Measurements from ENCODE around the gene RUFY4.

RUFY4 gene

DNA sequence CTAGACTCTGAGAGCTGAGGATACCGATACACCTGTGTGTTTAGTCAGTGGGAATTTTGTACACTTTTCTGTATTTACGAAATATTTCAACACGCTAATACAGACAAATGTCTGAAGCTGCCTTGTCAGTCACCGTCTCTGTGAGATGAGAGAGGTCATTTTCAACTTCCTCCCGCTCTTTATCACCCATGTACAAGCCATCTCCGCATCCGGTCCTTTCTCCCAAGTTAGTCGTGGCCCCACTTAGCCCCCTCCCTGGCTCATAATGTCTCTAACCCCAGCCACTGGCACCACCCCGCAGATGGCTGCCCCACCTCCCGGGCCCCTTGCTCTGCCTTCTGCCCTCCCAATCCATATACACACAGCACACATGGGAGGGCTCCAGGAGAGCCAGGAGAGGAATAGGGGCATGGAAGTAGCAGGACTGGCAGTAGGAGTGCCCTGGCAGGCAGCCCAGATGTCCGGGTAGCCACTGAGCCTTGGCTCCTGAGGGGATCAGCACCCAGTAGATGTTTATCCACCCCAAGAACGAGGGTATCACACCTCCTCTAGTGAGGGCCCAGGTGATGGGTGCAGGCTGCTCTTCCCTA is 2.0 kb upstream of the RUFY4 start:
- Histone ChIP-seq H4K8ac (ENCODE audit: low read depth, low read length) (no peak overlapping the region), H3K4me2 (ENCODE audit: low read length) (no peak overlapping the region), H3K14ac (ENCODE audit: low read length) (no peak overlapping the region), H3K36me3 (ENCODE audit: control insufficient read depth in 1 of 2, insufficient read depth in 2 of 2, low read length in 2 of 2) (no peaks in the 10 kb centered on the region), H3K4me3 (ENCODE audit: low read depth, low read length) (no peak overlapping the region), H4K91ac (ENCODE audit: low read depth, low read length) (no peak overlapping the region), H2BK5ac (ENCODE audit: low read depth, low read length, poor library complexity) (no peak overlapping the region), H2BK12ac (ENCODE audit: low read length) (no peak overlapping the region), H3K18ac (ENCODE audit: low read length) (no peak overlapping the region), H3K9ac (ENCODE audit: low read length) (no peak overlapping the region), H3K9me3 (ENCODE audit: insufficient read depth, low read depth, low read length) (peaks cover 2% of the 10 kb centered on the region), H2AFZ (ENCODE audit: insufficient read depth, low read length, poor library complexity) (no peak overlapping the region), H3K4ac (ENCODE audit: low read depth, low read length) (no peak overlapping the region), H4K12ac (ENCODE audit: low read depth, low read length) (no peak overlapping the region), H3K79me1 (ENCODE audit: low read length) (no peaks in the 10 kb centered on the region), H3K27ac (ENCODE audit: low read depth, low read length) (no peak overlapping the region), H3K4me1 (ENCODE audit: control insufficient read depth in 1 of 2, insufficient read depth in 2 of 2, low read length in 2 of 2) (no peaks in the 10 kb centered on the region), H2AK5ac (ENCODE audit: low read length) (no peak overlapping the region), H3K23ac (ENCODE audit: low read length) (no peak overlapping the region), H3K27me3 (ENCODE audit: insufficient read depth, low read length) (no peaks in the 10 kb centered on the region), H3K79me2 (ENCODE audit: control insufficient read depth, insufficient read depth, low read length, poor library complexity) (no peaks in the 10 kb centered on the region), H2BK120ac (ENCODE audit: insufficient read depth, low read length, poor library complexity) (no peak overlapping the region)
- DNase-seq: no peak
- WGBS (ENCODE audit: extremely low coverage, insufficient coverage, insufficient read length): no CpG with 5 or more reads among the region's 12 CpGs

DNA sequence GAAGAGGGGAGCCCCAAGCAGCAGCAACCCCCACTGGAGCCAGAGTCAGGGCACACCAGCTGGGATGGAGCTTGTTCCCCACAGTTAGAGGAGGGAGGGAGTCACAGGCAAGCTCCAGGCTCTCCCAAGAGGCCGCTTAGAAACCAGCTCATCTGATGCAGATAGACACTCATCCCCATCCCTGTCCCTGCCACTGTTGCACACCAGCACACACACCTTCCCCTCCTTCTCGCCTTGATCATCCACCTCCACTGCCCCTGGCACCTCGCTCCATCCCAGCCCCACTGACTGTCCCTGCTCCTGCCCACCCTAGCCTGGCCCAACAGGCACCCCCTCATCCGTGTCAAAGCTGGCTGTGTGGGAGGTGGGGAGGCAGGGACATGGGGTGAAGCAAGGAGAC is 1.5 kb upstream of the RUFY4 start:
- H2BK12ac ChIP-seq (ENCODE audit: low read length): no peak overlapping the region
- H3K9me3 ChIP-seq (ENCODE audit: insufficient read depth, low read depth, low read length): peaks cover 2% of the 10 kb centered on the region
- H4K8ac ChIP-seq (ENCODE audit: low read depth, low read length): no peak overlapping the region
- H3K27me3 ChIP-seq (ENCODE audit: insufficient read depth, low read length): no peaks in the 10 kb centered on the region
- no peak overlapping the region for H3K4ac ChIP-seq (ENCODE audit: low read depth, low read length)
- H3K36me3 ChIP-seq (ENCODE audit: control insufficient read depth in 1 of 2, insufficient read depth in 2 of 2, low read length in 2 of 2): no peaks in the 10 kb centered on the region
- no peak overlapping the region for H4K12ac ChIP-seq (ENCODE audit: low read depth, low read length)
- no peaks in the 10 kb centered on the region for H3K79me1 ChIP-seq (ENCODE audit: low read length)
- H2AK5ac ChIP-seq (ENCODE audit: low read length): no peak overlapping the region
- no peak overlapping the region for H3K23ac ChIP-seq (ENCODE audit: low read length)
- DNase-seq: no peak
- no peak overlapping the region for H2BK120ac ChIP-seq (ENCODE audit: insufficient read depth, low read length, poor library complexity)
- no peaks in the 10 kb centered on the region for H3K4me1 ChIP-seq (ENCODE audit: control insufficient read depth in 1 of 2, insufficient read depth in 2 of 2, low read length in 2 of 2)
- no peak overlapping the region for H3K27ac ChIP-seq (ENCODE audit: low read depth, low read length)
- H2BK5ac ChIP-seq (ENCODE audit: low read depth, low read length, poor library complexity): no peak overlapping the region
- H3K18ac ChIP-seq (ENCODE audit: low read length): no peak overlapping the region
- no peak overlapping the region for H3K4me3 ChIP-seq (ENCODE audit: low read depth, low read length)
- H2AFZ ChIP-seq (ENCODE audit: insufficient read depth, low read length, poor library complexity): no peak overlapping the region
- no peaks in the 10 kb centered on the region for H3K79me2 ChIP-seq (ENCODE audit: control insufficient read depth, insufficient read depth, low read length, poor library complexity)
- no peak overlapping the region for H3K4me2 ChIP-seq (ENCODE audit: low read length)
- H3K9ac ChIP-seq (ENCODE audit: low read length): no peak overlapping the region
- WGBS (ENCODE audit: extremely low coverage, insufficient coverage, insufficient read length): no CpG with 5 or more reads among the region's 4 CpGs
- H4K91ac ChIP-seq (ENCODE audit: low read depth, low read length): no peak overlapping the region
- H3K14ac ChIP-seq (ENCODE audit: low read length): no peak overlapping the region

GRCh38 chr2:218069606-218070300 is 700 bp downstream of the RUFY4 start:
- H3K23ac ChIP-seq (ENCODE audit: low read length): no peak overlapping the region
- H3K79me1 ChIP-seq (ENCODE audit: low read length): no peaks in the 10 kb centered on the region
- H4K8ac ChIP-seq (ENCODE audit: low read depth, low read length): no peak overlapping the region
- H4K91ac ChIP-seq (ENCODE audit: low read depth, low read length): no peak overlapping the region
- no peaks in the 10 kb centered on the region for H3K4me1 ChIP-seq (ENCODE audit: control insufficient read depth in 1 of 2, insufficient read depth in 2 of 2, low read length in 2 of 2)
- no peak overlapping the region for H2BK120ac ChIP-seq (ENCODE audit: insufficient read depth, low read length, poor library complexity)
- no peak overlapping the region for H3K27ac ChIP-seq (ENCODE audit: low read depth, low read length)
- H2BK5ac ChIP-seq (ENCODE audit: low read depth, low read length, poor library complexity): no peak overlapping the region
- H3K9me3 ChIP-seq (ENCODE audit: insufficient read depth, low read depth, low read length): no peaks in the 10 kb centered on the region
- H3K4me2 ChIP-seq (ENCODE audit: low read length): no peak overlapping the region
- H3K36me3 ChIP-seq (ENCODE audit: control insufficient read depth in 1 of 2, insufficient read depth in 2 of 2, low read length in 2 of 2): no peaks in the 10 kb centered on the region
- no peak for DNase-seq
- no peak overlapping the region for H3K9ac ChIP-seq (ENCODE audit: low read length)
- H4K12ac ChIP-seq (ENCODE audit: low read depth, low read length): no peak overlapping the region
- no peaks in the 10 kb centered on the region for H3K27me3 ChIP-seq (ENCODE audit: insufficient read depth, low read length)
- no peak overlapping the region for H3K14ac ChIP-seq (ENCODE audit: low read length)
- no peak overlapping the region for H2AFZ ChIP-seq (ENCODE audit: insufficient read depth, low read length, poor library complexity)
- no peaks in the 10 kb centered on the region for H3K79me2 ChIP-seq (ENCODE audit: control insufficient read depth, insufficient read depth, low read length, poor library complexity)
- no CpG with 5 or more reads among the region's 9 CpGs for WGBS (ENCODE audit: extremely low coverage, insufficient coverage, insufficient read length)
- no peak overlapping the region for H3K4ac ChIP-seq (ENCODE audit: low read depth, low read length)
- no peak overlapping the region for H3K4me3 ChIP-seq (ENCODE audit: low read depth, low read length)
- H2BK12ac ChIP-seq (ENCODE audit: low read length): no peak overlapping the region
- no peak overlapping the region for H2AK5ac ChIP-seq (ENCODE audit: low read length)
- no peak overlapping the region for H3K18ac ChIP-seq (ENCODE audit: low read length)

GRCh38 chr2:218070587-218070986 is 1.5 kb downstream of the RUFY4 start:
- H3K18ac ChIP-seq (ENCODE audit: low read length): no peak overlapping the region
- no peak overlapping the region for H3K27ac ChIP-seq (ENCODE audit: low read depth, low read length)
- no peak overlapping the region for H2BK12ac ChIP-seq (ENCODE audit: low read length)
- no peaks in the 10 kb centered on the region for H3K79me1 ChIP-seq (ENCODE audit: low read length)
- H4K91ac ChIP-seq (ENCODE audit: low read depth, low read length): no peak overlapping the region
- H3K9ac ChIP-seq (ENCODE audit: low read length): no peak overlapping the region
- no peaks in the 10 kb centered on the region for H3K4me1 ChIP-seq (ENCODE audit: control insufficient read depth in 1 of 2, insufficient read depth in 2 of 2, low read length in 2 of 2)
- no peaks in the 10 kb centered on the region for H3K9me3 ChIP-seq (ENCODE audit: insufficient read depth, low read depth, low read length)
- H2AFZ ChIP-seq (ENCODE audit: insufficient read depth, low read length, poor library complexity): no peak overlapping the region
- no peak overlapping the region for H2BK5ac ChIP-seq (ENCODE audit: low read depth, low read length, poor library complexity)
- no peak overlapping the region for H2BK120ac ChIP-seq (ENCODE audit: insufficient read depth, low read length, poor library complexity)
- H3K4ac ChIP-seq (ENCODE audit: low read depth, low read length): no peak overlapping the region
- H3K36me3 ChIP-seq (ENCODE audit: control insufficient read depth in 1 of 2, insufficient read depth in 2 of 2, low read length in 2 of 2): no peaks in the 10 kb centered on the region
- WGBS (ENCODE audit: extremely low coverage, insufficient coverage, insufficient read length): no CpG with 5 or more reads among the region's 4 CpGs
- no peak overlapping the region for H2AK5ac ChIP-seq (ENCODE audit: low read length)
- no peak for DNase-seq
- H3K23ac ChIP-seq (ENCODE audit: low read length): no peak overlapping the region
- H3K14ac ChIP-seq (ENCODE audit: low read length): no peak overlapping the region
- H3K27me3 ChIP-seq (ENCODE audit: insufficient read depth, low read length): no peaks in the 10 kb centered on the region
- no peak overlapping the region for H4K12ac ChIP-seq (ENCODE audit: low read depth, low read length)
- H3K4me2 ChIP-seq (ENCODE audit: low read length): no peak overlapping the region
- no peaks in the 10 kb centered on the region for H3K79me2 ChIP-seq (ENCODE audit: control insufficient read depth, insufficient read depth, low read length, poor library complexity)
- H4K8ac ChIP-seq (ENCODE audit: low read depth, low read length): no peak overlapping the region
- H3K4me3 ChIP-seq (ENCODE audit: low read depth, low read length): no peak overlapping the region

All from trophoblast cell (in vitro differentiated cells and primary cell).